HG03095 (cell line): ENCODE data around the gene NEO1.

Source experiments
- ATAC-seq: cut with Tn5 transposase; IDR thresholded peaks from one replicate; pipeline ENCODE4 v1.9.1; 2021; ENCODE audit warnings: moderate library complexity; ENCODE audit not compliant: unreplicated experiment

The NEO1 gene

DNA sequence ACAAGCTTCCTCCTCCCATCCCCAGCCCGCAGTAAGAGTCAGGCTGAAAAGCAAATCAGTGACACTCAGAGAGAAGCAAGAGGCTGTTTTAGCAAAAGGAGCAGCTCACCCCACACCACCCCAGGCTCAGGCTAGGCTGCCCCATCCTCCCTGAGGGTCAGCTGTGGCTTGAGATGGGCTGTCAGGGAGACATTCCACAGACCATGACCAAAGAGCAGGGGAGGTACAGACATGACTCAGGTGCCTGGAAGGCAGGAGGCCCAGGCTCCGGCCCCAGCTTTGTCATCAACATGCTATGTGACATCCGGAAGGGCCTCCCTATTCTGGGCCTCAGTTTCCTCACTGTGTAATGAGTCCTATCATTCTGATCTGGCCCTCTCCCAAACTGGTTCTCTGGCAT lies 291.8 kb downstream of the NEO1 start:
- ATAC-seq = no peak

DNA sequence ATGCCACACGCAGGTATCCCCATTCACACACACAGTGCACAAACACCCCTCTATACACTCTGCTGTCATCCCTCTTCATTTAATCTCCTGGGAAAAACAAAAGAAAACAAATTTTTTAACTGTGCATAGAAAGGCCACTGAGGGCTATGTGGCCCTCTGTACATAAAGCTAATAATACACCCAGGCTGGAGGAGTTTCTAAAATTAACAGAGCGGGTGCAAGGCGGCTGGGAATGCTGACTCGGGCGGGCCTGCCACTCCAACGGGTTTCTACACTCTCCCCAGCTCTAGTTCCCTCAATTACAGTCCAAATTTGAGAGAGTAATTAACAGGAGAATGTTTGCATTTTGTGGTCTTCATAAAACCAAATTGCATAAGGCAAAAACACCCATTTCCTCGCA lies 293.4 kb downstream of the NEO1 start:
- ATAC-seq = no peak

DNA sequence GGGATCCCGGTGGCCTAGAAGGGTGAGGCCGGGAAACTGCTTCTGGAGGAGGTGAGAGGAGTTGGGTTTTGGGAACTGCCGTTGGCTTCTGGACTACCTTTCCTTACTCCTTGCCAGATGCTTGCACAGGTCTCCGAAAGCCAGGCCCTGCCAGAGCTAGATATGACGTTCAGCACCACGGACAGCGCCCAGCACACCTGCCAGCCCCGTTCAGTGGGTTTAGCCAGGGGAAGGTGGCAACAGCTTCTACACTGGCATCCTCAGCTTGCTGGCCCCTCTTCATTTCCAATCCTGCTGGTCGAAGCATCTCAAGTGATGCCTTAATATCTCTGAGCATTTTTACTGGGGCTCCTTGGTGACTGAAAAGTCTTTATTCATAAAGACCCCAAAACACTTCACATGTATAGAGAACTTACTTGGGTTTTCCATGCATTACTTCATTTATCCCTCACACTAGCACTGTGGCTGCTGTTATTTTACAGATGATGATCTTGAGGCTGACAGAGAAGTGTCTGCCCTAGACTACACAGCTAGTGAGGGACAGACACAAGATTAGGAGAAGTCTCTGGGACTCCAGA lies 294.6 kb downstream of the NEO1 start:
- ATAC-seq = no peak

DNA sequence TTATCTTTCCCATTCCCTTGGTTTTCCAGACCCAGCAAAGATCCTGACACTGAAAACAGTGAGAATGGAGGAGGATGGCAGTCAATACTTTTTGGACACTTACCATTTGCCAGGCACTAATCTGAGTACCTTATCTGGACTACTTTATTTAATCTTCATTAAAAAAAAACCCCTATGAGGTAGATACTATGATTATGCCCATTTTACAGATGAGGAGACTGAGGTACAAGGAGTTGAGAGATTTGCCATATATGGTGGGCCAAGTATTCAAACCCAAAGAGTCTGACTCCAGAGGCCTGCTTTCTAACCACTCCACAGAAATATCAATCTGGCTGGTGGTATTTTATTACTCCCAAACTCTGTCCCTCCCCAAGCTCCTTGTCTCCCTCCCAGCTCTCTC lies 296.9 kb downstream of the NEO1 start:
- no peak for ATAC-seq

DNA sequence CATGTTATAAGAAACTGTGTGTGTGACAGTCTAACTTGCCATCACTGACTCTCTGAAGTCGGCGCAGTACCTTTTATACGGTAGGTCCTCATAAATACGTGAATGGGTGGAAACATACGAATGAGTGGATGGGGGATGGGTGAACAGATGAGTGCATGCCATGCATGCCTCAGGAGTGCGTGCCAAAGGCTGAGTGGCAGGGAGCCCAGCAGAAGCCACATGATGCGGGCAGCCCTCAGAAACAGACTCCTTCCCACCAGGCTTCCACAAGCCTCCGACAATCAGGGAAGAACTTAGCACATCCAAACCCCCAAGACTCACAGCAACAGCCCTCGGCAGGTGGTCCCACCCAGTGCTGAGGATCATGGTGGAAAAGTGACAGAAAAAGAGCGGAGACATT lies 299.8 kb downstream of the NEO1 start:
- no peak for ATAC-seq

DNA sequence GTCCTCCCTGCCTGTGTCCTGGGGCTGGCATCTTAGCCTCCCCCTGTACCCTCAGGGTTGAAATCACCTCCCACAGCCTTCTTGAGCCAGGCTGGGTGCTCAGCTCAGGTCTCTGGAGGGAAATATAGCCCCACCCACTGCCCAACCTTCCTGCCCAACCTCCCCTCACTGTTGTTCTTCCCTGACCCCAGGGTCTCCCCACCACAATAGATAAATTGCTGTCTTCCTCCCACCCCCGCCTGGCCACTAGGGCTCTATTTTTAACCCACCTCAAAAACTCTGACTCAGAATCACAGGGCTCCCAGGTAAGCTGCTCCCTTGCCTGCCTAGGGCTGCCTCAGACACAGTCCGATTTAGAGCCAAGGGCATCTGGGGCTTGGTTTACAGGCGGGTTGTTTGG lies 301.5 kb downstream of the NEO1 start:
- ATAC-seq = no peak

DNA sequence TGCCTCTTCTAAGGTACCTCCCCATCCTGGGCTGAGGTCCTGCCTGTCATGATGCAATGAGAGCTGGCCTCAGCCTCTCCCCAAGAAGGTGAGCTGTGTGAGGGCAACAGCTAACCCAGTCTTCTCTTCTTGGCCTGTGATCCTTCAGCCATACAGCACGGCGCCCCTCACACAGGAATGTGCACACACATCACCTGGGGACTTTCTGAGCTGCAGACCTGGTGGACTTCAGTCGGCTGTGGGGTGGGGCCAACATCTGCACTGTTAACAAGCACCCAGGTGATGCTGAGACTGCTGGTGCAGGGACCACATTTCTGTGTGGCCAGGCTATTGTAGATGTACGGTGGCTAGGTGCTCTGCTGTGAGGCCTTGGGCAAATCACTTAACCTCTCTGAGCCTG lies 302.0 kb downstream of the NEO1 start:
- ATAC-seq = no peak
